Ascending aorta (tissue), 2 donors: ENCODE data around the gene RPN2. TPM values are rescaled to one million over a fixed set of nuclear protein-coding genes. Genes with fewer than 3 reads are reported as not detected.

ENCODE experiments used
- DNase-seq, 2 donors: peaks; one replicate each; pipeline ENCODE4 v3.0.0-alpha.2; 2019; ENCODE audit warnings: low spot score in 2 of 2
- H3K27ac ChIP-seq, 2 donors: fragments of 200-600 bp; sonication (generic); one replicate each; pipeline ENCODE4 v1.5.1; 2016 to 2017; ENCODE audit warnings: mild to moderate bottlenecking in 1 of 2
- H3K27me3 ChIP-seq: fragments of 200-600 bp; sonication (generic); one replicate; pipeline ENCODE4 v1.5.1; 2017
- H3K36me3 ChIP-seq, 2 donors: fragments of 200-600 bp; sonication (generic); one replicate each; pipeline ENCODE4 v1.5.1; 2016
- H3K4me1 ChIP-seq, 2 donors: fragments of 200-600 bp; sonication (generic); one replicate each; pipeline ENCODE4 v1.5.1; 2016 to 2017; ENCODE audit warnings: mild to moderate bottlenecking in 1 of 2
- H3K4me3 ChIP-seq, 2 donors: fragments of 200-600 bp; sonication (generic); one replicate each; pipeline ENCODE4 v1.5.1; 2016 to 2017; ENCODE audit warnings: mild to moderate bottlenecking in 1 of 2
- H3K9me3 ChIP-seq, 2 donors: fragments of 200-600 bp; sonication (generic); one replicate each; pipeline ENCODE4 v1.5.1; 2016
- intact Hi-C: fragments of 100-400 bp; cut with DNase I; formaldehyde crosslinking; loops from one replicate; pipeline ENCODE4 v1.15.1; 2023
- total RNA-seq: library from RNA; depleted of rRNA; stranded (reverse); fragments of >200 nt; gene quantifications from one replicate; pipeline ENCODE4 v1.1.0, GENCODE V29; 2016
- TF ChIP-seq, protein P1 (sequence below), 3 experiments: fragments of 200-600 bp in 2 of 3; fragments of 450-650 bp in 1 of 3; sonication (generic) in 2 of 3; IDR thresholded peaks; one replicate each; pipeline ENCODE4 v1.5.1; 2016 to 2019; ENCODE audit warnings: antibody characterized with exemption in 3 of 3, mild to moderate bottlenecking in 1 of 3, moderate library complexity in 1 of 3

The RPN2 gene
- total RNA-seq, 1 donor from 2014 or later = 114 TPM

DNA sequence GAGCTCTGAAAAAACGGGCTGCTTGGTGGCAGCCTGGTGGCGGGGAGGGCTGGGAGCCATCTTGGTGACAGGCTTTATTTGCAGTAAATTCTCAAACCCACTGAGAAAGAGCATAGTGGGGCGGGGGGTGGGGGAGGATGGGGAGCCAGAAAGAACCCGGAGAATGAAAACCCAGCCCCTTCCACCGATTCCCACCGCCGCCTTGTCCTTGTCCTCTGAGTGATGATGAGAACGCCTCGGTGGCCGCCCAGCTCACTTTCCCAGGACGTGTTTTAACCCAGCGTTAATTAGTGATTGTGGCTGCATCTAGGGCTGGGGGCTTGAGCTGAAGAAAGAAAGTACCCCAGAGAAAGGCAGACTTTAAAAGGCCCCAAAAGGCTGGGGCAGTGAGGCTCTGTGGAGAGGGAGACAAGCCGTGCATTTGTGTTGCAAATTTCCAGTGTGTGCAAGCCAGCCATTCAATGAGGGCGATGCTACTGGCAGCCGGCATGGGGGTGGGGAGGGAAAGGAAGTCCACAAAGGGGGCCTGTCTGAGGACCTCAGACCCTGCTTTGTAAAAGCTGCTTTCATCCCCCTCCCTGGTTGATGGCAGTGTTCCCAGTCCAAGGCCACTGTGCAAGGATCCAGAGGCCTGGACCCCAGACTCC is 88.7 kb downstream of the RPN2 start:
- Histone ChIP-seq H3K4me1 (no peaks in the 10 kb centered on the region), H3K27ac (no peak overlapping the region), H3K36me3 (no peaks in the 10 kb centered on the region), H3K9me3 (no peaks in the 10 kb centered on the region), H3K4me3 (no peak overlapping the region), H3K27me3 (no peaks in the 10 kb centered on the region)
- TF ChIP-seq, protein P1, sequence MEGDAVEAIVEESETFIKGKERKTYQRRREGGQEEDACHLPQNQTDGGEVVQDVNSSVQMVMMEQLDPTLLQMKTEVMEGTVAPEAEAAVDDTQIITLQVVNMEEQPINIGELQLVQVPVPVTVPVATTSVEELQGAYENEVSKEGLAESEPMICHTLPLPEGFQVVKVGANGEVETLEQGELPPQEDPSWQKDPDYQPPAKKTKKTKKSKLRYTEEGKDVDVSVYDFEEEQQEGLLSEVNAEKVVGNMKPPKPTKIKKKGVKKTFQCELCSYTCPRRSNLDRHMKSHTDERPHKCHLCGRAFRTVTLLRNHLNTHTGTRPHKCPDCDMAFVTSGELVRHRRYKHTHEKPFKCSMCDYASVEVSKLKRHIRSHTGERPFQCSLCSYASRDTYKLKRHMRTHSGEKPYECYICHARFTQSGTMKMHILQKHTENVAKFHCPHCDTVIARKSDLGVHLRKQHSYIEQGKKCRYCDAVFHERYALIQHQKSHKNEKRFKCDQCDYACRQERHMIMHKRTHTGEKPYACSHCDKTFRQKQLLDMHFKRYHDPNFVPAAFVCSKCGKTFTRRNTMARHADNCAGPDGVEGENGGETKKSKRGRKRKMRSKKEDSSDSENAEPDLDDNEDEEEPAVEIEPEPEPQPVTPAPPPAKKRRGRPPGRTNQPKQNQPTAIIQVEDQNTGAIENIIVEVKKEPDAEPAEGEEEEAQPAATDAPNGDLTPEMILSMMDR (IDR thresholded peaks at IDR 0.05) = no peak
- no peak for DNase-seq
- intact Hi-C loops = no loop called here

DNA sequence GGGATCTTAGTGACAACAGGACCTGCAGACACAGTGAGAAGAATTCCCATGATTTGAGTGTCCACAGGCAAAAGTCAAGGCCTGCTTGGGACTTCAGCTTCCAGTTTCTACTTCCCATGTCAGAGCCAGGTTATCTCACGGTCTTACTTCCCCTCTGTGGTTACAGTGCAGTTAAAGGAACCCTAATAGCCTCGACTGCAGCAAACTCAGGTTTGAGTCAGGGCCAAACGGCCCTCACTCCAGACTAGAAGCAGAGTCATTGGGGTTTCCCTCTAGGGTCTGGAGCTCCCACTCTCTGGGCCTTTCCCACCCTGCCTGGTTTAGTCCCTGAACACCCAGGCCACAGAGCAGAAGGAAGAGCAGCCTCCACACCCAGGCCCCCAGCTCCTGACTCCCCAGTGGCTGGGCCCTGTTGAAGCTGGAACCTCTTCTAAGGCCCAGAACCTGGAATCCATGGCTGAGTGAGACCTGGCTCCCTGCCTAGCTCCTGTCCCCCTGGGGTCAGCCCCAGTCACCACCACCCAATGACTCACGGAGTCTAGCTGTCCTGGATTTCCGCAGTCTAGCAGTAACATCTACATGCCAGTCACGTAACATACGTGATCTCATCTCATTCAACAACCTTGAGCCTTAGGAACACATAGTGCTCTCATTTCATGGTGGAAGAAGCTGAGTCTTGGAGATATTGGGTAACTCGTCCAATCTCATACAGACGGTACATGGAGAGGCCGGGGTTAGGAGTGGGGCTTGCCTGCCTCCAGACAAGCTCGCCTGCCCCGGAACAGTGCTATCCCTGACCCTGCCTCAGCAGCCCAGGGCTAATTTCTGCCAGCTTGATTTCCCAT is 91.7 kb downstream of the RPN2 start:
- TF ChIP-seq, protein P1 (IDR thresholded peaks at IDR 0.05) = no peak
- H3K4me1 ChIP-seq = no peaks in the 10 kb centered on the region
- no peaks in the 10 kb centered on the region for H3K36me3 ChIP-seq
- H3K27me3 ChIP-seq = no peaks in the 10 kb centered on the region
- no peak for DNase-seq
- intact Hi-C loops = no loop called here
- H3K9me3 ChIP-seq = no peaks in the 10 kb centered on the region
- H3K4me3 ChIP-seq = no peak overlapping the region
- H3K27ac ChIP-seq = no peak overlapping the region

DNA sequence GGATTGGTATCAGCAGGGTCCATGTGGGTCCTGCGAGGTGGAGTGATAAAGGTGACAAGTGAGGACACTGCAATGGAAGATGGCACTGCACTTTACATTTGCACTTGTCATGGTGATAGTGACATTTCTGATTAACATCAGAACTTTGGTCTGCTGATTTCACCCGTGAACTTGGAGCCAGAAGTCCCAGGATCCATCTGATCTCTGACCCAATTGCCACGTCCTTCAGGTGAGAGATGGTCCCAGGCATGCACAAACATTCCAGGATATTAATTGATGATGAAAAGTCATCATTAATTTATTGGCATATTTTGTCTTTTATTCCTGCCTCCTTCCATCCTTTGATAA is 92.3 kb downstream of the RPN2 start:
- H3K36me3 ChIP-seq = no peaks in the 10 kb centered on the region
- H3K9me3 ChIP-seq = no peaks in the 10 kb centered on the region
- no peak for DNase-seq
- no peak overlapping the region for H3K4me3 ChIP-seq
- H3K27me3 ChIP-seq = no peaks in the 10 kb centered on the region
- TF ChIP-seq, protein P1 (IDR thresholded peaks at IDR 0.05) = no peak
- intact Hi-C loops = no loop called here
- no peak overlapping the region for H3K27ac ChIP-seq
- H3K4me1 ChIP-seq = no peaks in the 10 kb centered on the region

DNA sequence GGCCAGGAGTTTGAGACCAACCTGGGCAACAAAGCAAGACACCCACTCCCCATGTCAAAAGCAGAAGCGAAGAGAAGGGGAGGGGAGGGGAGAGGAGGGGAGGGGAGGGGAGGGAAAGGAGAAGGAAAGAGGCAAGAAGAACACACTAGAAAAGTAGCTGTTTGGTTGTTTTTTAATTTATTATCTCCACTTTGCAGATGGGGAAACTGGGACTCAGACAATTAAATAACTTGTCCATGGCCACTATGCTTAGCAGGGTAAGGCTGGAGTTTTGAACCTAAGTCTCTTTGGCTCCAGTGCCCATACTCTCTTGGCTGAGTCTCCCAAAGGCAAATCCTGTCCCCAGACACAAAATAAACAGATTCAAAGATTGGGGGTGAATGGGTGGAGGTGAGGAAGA is 94.9 kb downstream of the RPN2 start:
- TF ChIP-seq, protein P1 (IDR thresholded peaks at IDR 0.05) = no peak
- Histone ChIP-seq H3K36me3 (no peaks in the 10 kb centered on the region), H3K4me1 (peaks cover 0 to 7% of the 10 kb centered on the region in 2 donors), H3K9me3 (no peaks in the 10 kb centered on the region), H3K27me3 (no peaks in the 10 kb centered on the region), H3K27ac (no peak overlapping the region), H3K4me3 (no peak overlapping the region)
- DNase-seq = no peak
- intact Hi-C loops = no loop called here

DNA sequence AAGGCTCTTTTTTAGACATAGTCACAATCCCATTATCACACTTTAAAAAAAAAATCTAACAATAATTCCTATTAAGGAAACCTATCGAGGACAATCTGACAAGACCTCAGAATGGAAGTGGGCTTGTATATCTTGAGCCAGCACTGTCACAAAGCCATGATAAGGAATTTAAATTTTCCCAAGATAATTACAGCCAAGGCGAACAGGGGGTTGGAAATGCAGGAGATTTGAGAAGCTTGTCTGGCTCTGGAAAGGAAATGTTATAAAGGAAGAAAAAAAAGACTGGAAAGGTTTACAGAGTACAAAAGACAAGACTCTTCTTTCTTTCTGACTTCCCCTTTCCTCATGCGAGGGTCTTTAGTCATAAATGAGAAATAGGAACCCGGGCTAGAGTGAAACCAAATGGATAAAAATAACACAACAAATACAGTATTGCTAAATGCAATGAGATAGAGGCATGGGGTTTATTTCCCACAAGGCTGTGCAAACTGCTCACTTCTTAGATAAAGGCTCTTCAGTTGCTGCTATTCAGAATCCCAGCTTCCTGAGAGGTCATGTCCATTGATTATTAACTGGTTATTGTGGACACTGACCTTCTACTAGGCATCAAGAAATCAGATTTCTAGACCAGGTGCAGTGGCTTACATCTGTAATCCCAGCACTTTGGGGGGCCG is 95.9 kb downstream of the RPN2 start:
- no peak for DNase-seq
- no peaks in the 10 kb centered on the region for H3K9me3 ChIP-seq
- H3K36me3 ChIP-seq = no peaks in the 10 kb centered on the region
- intact Hi-C loops = no loop called here
- H3K4me1 ChIP-seq = peaks cover 0 to 7% of the 10 kb centered on the region in 2 donors
- TF ChIP-seq, protein P1 (IDR thresholded peaks at IDR 0.05) = no peak
- H3K4me3 ChIP-seq = no peak overlapping the region
- H3K27ac ChIP-seq = no peak overlapping the region
- no peaks in the 10 kb centered on the region for H3K27me3 ChIP-seq
